Astrocyte (in vitro differentiated cells and primary cell): ENCODE data around the gene CDK5RAP1.

Experiments
- EZH2 ChIP-seq: IDR thresholded peaks from 2 replicates; pipeline ENCODE4 v1.6.1; 2012; ENCODE audit warnings: mild to moderate bottlenecking, low read length, inconsistent platforms; ENCODE audit not compliant: insufficient read depth
- TF ChIP-seq, protein P1 (sequence below): IDR thresholded peaks from 2 replicates; pipeline ENCODE4 v1.5.1; 2011; ENCODE audit warnings: low read depth, mild to moderate bottlenecking, inconsistent platforms, low read length, moderate library complexity; ENCODE audit not compliant: insufficient read depth

DNA sequence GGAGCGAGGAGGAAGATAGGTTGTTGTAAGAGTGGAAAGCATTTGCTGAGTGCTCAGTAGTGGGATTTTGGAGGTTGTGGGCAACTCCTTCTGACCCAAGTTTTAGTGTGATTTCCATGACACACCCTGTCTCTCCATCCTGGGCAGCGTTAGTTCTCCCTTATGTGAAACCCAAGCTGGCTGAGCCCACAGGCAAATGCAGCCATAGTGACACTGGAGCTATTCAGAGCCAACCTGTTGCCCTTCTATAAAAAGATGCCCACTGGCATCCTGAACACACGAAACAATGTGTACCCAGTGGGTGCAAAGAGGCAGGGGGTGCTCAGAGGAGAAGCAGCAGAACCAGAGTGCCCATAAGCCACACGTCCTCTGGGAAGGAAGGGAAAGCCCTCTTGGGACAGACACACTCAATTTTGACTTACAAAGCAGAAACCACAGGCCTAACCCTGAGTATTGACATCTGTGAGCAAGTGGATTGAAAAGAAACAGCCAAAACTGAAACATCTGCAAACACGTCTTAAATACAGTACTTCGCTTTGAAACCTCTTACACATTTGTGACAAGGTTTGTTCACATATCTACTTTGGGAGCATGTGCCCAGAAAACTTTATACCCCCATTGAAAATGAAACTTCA, 63.7 kb downstream of the CDK5RAP1 start:
- TF ChIP-seq, protein P1, sequence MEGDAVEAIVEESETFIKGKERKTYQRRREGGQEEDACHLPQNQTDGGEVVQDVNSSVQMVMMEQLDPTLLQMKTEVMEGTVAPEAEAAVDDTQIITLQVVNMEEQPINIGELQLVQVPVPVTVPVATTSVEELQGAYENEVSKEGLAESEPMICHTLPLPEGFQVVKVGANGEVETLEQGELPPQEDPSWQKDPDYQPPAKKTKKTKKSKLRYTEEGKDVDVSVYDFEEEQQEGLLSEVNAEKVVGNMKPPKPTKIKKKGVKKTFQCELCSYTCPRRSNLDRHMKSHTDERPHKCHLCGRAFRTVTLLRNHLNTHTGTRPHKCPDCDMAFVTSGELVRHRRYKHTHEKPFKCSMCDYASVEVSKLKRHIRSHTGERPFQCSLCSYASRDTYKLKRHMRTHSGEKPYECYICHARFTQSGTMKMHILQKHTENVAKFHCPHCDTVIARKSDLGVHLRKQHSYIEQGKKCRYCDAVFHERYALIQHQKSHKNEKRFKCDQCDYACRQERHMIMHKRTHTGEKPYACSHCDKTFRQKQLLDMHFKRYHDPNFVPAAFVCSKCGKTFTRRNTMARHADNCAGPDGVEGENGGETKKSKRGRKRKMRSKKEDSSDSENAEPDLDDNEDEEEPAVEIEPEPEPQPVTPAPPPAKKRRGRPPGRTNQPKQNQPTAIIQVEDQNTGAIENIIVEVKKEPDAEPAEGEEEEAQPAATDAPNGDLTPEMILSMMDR: no peak
- no peak for TF ChIP-seq EZH2
